Midbrain (tissue), 1 donor: ENCODE results near the gene HOXC11.

ENCODE experiments used
- DNase-seq: peaks from one replicate; lab custom pipeline; 2025; lab: John Stamatoyannopoulos, UW

HOXC11 gene

GRCh38 chr12:53984901-53985691 lies 12.2 kb downstream of the HOXC11 start, which contains the start of gene HOXC10:
TSS of gene HOXC10 (plus strand) at chr12:53985146. CDS start at chr12:53985260, 114 bp downstream.
- peak; percentile 13 for DNase-seq

DNA sequence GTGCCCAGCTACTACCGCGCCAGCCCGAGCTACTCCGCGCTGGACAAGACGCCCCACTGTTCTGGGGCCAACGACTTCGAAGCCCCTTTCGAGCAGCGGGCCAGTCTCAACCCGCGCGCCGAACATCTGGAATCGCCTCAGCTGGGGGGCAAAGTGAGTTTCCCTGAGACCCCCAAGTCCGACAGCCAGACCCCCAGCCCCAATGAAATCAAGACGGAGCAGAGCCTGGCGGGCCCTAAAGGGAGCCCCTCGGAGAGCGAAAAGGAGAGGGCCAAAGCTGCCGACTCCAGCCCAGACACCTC lies 12.7 kb downstream of the HOXC11 start:
- DNase-seq, result no peak

GRCh38 chr12:53985994-53986685 lies 13.2 kb downstream of the HOXC11 start:
- no peak for DNase-seq

DNA sequence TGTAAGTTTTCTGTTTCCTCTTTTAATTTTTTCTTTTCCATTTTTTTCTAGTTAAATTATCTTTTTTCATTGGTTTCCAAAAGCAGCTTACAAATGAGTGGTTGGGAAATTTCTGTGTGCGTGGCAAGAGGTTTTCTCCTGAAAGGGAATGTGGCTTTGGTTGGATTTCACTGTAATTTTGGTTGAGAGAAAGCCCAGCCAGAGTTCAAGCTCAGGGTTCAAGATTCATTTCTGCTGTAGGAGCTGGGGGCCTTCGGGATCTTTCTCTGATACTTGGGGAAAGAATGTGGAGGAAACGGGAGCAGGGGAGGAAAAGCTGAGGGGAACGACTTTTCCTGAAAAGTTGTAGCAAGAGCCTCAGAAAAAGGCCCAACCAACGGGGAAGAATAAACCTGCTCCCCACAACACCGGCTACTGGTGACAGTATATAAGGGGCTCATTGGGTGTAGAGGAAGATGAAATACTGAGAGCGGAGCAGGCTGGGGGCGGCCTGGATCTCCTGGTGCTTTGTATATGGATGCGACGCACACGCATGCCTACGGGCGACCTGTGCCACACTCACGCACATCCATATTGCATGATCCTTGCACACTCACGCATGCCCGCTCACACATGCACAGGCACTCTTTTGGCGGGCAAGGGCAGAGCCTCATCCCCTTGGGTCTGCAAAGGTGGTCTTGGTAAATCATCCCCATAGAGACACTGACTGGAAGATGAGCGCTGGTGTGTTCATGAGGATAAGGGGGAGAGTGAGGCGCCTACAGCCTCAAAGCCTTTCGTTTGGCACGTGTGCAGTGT lies 14.0 kb downstream of the HOXC11 start:
- DNase-seq, result no peak

DNA sequence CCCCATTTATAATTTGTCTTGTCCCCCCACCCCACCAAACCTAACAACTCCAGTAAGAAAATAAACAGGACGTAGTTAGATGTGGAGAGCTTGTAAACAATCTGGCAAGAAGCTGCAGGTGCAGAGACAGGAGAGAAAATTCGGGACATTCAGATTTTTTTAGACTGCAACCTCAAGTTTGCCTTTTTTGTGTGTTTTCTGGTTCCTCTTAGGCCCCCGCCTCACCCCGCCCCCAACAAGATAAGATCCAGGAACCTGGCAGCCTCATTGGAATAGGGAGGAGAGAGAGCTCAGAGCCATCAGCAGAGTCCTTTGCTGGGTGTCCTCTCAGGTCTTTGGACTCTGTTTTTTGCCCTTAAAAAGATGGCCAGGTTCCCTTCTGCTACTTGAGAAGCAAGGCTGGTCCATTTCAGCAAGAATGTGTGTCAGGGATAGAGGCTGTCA lies 14.9 kb downstream of the HOXC11 start:
- DNase-seq, result no peak

DNA sequence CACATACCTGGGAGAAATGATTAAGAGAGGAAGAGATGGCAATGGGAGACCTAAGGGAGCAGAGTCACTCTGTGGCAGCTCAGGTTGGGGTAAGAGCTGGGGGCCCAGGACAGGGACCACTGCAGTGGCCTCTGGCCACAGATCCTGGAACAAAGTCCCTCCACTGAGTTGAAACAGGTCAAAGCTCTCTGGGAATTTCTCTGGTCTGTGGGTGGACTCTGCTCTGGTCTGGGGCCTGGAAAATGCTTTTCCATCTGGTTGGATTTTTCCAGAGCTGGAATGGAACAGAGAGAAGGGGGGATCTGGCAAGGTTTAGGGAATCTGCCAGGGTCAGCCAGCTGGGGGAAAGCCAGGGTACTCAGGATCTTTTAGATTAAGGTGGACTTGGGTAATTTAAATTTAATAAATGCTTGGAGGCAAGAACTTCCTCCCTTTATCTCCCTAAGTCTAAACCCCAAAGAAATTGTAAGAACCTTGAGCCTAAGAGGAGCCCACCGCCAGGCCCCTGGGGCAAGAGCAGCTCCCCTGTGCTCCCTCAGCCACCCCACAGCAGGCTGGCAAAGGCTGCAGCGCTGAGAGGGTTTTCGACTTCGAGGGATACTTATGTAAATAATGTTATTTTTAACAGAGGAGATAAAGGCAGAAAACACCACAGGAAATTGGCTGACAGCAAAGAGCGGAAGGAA lies 15.8 kb downstream of the HOXC11 start:
- no peak for DNase-seq

DNA sequence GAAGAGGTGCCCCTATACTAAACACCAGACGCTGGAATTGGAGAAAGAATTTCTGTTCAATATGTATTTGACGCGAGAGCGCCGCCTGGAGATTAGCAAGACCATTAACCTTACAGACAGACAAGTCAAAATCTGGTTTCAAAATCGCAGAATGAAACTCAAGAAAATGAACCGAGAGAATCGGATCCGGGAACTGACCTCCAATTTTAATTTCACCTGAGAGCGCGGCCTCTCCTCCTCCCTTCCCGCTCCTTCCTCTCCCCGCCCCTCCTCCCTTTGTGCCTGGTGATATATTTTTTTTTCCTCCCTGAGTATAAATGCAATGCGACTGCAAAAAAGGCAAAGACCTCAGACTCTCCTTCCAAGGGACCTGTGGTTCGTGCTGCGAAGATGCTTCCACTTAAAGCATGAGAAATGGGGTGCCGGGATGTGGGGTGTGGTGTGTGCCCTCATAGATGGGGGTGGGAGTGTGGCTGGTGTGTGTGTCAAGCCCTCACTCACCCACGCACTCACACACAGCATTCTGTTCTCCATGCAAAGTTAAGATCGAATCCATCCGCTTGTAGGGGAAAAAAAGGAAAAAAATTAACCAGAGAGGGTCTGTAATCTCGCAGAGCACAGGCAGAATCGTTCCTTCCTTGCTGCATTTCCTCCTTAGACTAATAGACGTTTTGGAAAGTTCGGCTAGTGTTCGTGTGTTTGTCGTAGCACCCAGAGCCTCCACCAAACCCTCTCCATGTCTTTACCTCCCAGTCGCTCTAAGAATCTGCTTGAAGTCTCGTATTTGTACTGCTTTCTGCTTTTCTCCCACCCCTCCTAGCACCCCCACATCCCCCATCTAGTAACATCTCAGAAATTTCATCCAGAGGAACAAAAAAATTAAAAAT lies 16.5 kb downstream of the HOXC11 start:
- peak; percentile 17 for DNase-seq

DNA sequence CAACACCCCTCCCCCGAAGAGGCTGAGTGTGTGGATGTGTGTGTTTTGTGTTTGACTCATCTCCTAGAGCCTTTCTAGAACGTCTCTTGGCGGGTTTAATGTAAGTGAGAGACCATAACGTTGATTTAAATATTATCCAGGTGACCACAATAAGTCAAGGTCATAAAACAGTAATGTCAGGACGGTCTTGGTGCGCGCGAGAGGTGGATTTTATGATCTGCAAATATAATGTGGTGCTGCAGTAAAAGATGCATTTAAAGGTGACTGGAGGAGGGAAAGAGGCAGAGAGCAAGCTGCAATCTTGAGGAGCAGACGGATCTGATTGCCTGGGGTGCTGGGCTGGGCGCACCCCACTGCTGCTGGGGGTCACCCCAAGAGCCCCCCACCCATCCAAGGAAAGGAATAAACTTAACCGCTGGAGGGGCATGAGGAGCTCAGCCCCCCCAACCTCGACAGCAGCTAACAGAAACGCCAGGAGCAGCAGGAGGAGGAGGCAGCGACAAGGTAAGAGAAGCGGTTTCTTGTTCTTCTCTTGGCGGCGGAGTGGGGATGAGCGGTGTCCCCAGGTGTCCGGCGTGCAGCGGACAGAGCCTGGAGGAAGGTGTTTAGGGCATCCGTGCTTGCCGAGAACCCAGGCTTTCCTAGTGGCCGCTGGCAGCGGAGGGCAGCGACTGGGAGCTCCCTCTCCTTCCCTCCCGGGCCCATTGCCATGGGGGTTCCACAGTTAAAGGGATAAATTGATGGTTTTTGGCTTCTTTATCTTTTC lies 17.6 kb downstream of the HOXC11 start:
- DNase-seq, result no peak

DNA sequence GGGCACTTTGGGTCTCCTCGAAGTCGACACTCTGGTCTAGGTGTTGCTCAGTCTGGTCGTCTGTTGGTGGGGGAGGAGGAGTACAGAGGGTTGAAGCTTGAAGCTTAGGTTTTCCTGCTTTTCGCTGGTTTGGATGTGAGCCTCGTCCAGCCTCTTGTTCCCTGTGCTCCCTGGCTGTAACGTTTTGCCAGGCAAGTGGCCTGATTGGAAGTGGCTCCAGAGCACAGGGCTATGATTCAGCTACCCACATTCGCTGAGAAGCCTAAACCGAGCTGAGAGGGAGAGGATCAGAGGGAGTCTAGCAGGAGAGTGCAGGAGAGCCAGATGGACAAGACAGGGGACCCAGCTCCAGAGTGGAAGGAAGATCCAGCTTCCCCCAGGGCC lies 18.1 kb downstream of the HOXC11 start:
- no peak for DNase-seq

GRCh38 chr12:53992377-53992889 lies 19.5 kb downstream of the HOXC11 start:
- DNase-seq, result no peak

DNA sequence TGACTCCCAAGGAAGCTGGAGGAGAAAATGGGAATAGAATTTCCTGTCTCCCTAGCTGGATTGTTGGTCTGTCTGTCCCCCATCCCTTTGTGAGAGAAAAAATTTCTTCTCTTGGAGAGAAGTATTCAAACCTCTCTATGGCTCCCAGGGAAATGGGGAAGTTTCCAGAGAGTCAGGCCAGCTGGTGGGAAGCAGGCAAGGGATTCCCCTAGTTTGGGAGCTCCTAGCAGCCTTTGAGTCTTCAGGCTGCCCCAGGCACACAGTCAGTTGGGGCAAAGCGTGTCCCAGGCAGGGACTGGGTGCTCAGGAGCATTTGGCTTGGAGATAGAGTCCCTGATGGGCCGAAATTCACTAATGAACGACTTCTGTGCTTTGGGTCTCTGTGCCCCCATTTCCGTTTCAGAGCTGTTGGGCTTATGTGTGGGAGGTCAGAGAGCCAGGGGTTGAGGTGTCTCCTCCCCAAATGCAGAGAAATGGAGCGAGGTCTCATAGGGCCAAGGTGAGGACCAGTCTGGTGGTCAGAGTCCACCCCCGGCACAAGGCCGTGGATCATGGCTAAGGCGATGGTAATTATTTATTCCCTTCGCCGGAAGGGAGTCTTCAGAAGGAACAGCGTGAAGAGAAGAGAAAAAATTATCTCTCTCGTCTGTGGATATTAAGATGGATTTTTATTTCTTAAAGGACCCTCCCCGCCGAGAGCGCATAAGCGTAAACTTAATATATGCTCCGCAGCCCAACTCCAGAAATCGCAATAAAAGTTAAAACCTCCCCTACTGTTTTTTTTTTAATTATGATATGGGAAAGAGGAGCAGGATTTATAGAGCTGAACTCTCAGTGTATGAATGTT lies 20.5 kb downstream of the HOXC11 start:
- DNase-seq, result no peak

GRCh38 chr12:53994009-53994263 lies 21.0 kb downstream of the HOXC11 start:
- DNase-seq, result no peak

- DNase-seq, result no peak
These were observed 21.5 kb downstream of the HOXC11 start for GRCh38 chr12:53994264-53995001.

GRCh38 chr12:53995002-53995377 lies 22.1 kb downstream of the HOXC11 start:
- DNase-seq, result no peak

GRCh38 chr12:53995378-53996239 lies 22.7 kb downstream of the HOXC11 start:
- no peak for DNase-seq

- no peak for DNase-seq
These were observed 23.6 kb downstream of the HOXC11 start for GRCh38 chr12:53996240-53997203.
